K562 (cell line): ENCODE measurements around the gene ZBTB48. TPM values are rescaled to one million over a fixed set of nuclear protein-coding genes. Genes with fewer than 3 reads are reported as not detected.

Source experiments
- BDP1 ChIP-seq: IDR thresholded peaks from 3 replicates; pipeline ENCODE4 v1.6.1; 2011; ENCODE audit not compliant: insufficient read length, insufficient read depth
- CBX1 ChIP-seq: sonication (generic); IDR thresholded peaks from 2 replicates; pipeline ENCODE4 v1.6.1; 2016; ENCODE audit warnings: antibody characterized with exemption, low read depth, mild to moderate bottlenecking
- E4F1 ChIP-seq: fragments of 250-450 bp; sonication (Bioruptor Pico); IDR thresholded peaks from 2 replicates; pipeline ENCODE4 v1.5.0; 2021; ENCODE audit warnings: mild to moderate bottlenecking, borderline replicate concordance
- ETS2 ChIP-seq: IDR thresholded peaks from 2 replicates; pipeline ENCODE4 v1.6.1; 2016; ENCODE audit warnings: borderline replicate concordance, missing genetic modification characterization, mild to moderate bottlenecking, moderate library complexity, missing compliant biosample characterization; ENCODE audit not compliant: poor library complexity, severe bottlenecking
- FOS ChIP-seq: IDR thresholded peaks from 3 replicates; pipeline ENCODE4 v1.6.1; 2011; ENCODE audit not compliant: insufficient read length; ENCODE audit errors: extremely low read depth
- GABPA ChIP-seq: fragments of 200-800 bp; sonication (Bioruptor generic); conservative IDR thresholded peaks from 2 replicates; pipeline ENCODE4 v1.6.1; 2016; ENCODE audit warnings: low read depth, missing genetic modification characterization, missing compliant biosample characterization
- GATAD2A ChIP-seq: fragments of 450-650 bp; IDR thresholded peaks from 2 replicates; pipeline ENCODE4 v1.6.1; 2017
- HNRNPLL ChIP-seq: fragments of 200-400 bp; formaldehyde crosslinking; IDR thresholded peaks from 2 replicates; pipeline ENCODE4 v1.6.1; 2017; ENCODE audit warnings: low read length, low read depth, mild to moderate bottlenecking; ENCODE audit not compliant: poor library complexity, severe bottlenecking
- KDM1A ChIP-seq, 2 experiments: fragments of 450-650 bp; IDR thresholded peaks; 2 replicates each; pipeline ENCODE4 v1.6.1; 2016; ENCODE audit warnings: mild to moderate bottlenecking in 2 of 2
- MCM7 ChIP-seq, 2 experiments: fragments of 450-650 bp; IDR thresholded peaks; 2 replicates each; pipeline ENCODE4 v1.6.1; 2016 to 2018
- MTA1 ChIP-seq: fragments of 450-650 bp; IDR thresholded peaks from 2 replicates; pipeline ENCODE4 v1.6.1; 2017; ENCODE audit warnings: borderline replicate concordance
- MTA2 ChIP-seq: fragments of 450-650 bp; IDR thresholded peaks from 2 replicates; pipeline ENCODE4 v1.6.1; 2016; ENCODE audit warnings: low read depth
- NFATC3 ChIP-seq: fragments of 450-650 bp; IDR thresholded peaks from 2 replicates; pipeline ENCODE4 v1.6.1; 2017; ENCODE audit warnings: mild to moderate bottlenecking
- PHF21A ChIP-seq: fragments of 450-650 bp; IDR thresholded peaks from 2 replicates; pipeline ENCODE4 v1.6.1; 2017; ENCODE audit warnings: low read depth, borderline replicate concordance
- PTBP1 ChIP-seq: fragments of 200-400 bp; formaldehyde crosslinking; IDR thresholded peaks from 2 replicates; pipeline ENCODE4 v1.6.1; 2017; ENCODE audit warnings: low read depth, low read length
- RBM15 ChIP-seq: fragments of 200-400 bp; formaldehyde crosslinking; IDR thresholded peaks from 2 replicates; pipeline ENCODE4 v1.6.1; 2018; ENCODE audit warnings: mild to moderate bottlenecking, low read length, moderate library complexity; ENCODE audit not compliant: insufficient read depth
- SMAD4 ChIP-seq: fragments of 250-450 bp; sonication (Bioruptor Pico); conservative IDR thresholded peaks from 2 replicates; pipeline ENCODE4 v1.8.0; 2021; ENCODE audit warnings: inconsistent platforms, mild to moderate bottlenecking, moderate library complexity
- SOX6 ChIP-seq: fragments of 450-650 bp; IDR thresholded peaks from 2 replicates; pipeline ENCODE4 v1.6.1; 2014; ENCODE audit warnings: mild to moderate bottlenecking
- SREBF2 ChIP-seq: sonication (generic); formaldehyde crosslinking; IDR thresholded peaks from 2 replicates; pipeline ENCODE4 v1.4.0; 2020; ENCODE audit warnings: mild to moderate bottlenecking, missing genetic modification reagents
- TCF3 ChIP-seq: sonication (generic); formaldehyde crosslinking; IDR thresholded peaks from 2 replicates; pipeline ENCODE4 v1.4.0; 2020; ENCODE audit warnings: mild to moderate bottlenecking, missing genetic modification reagents
- ZBTB49 ChIP-seq: sonication (generic); formaldehyde crosslinking; IDR thresholded peaks from 2 replicates; pipeline ENCODE4 v1.8.0; 2022; ENCODE audit warnings: missing genetic modification reagents, mild to moderate bottlenecking, borderline replicate concordance
- ZNF239 ChIP-seq: fragments of 250-450 bp; sonication (Bioruptor Pico); IDR thresholded peaks from 2 replicates; pipeline ENCODE4 v1.4.0; 2020; ENCODE audit warnings: mild to moderate bottlenecking
- ZNF280A ChIP-seq: fragments of 450-650 bp; IDR thresholded peaks from 2 replicates; pipeline ENCODE4 v1.6.1; 2018; ENCODE audit warnings: mild to moderate bottlenecking, low read depth; ENCODE audit not compliant: partially characterized antibody
- ZNF324 ChIP-seq: fragments of 250-450 bp; sonication (Bioruptor Pico); IDR thresholded peaks from 2 replicates; pipeline ENCODE4 v1.4.0; 2020; ENCODE audit warnings: mild to moderate bottlenecking
- ZNF778 ChIP-seq: fragments of 450-650 bp; formaldehyde crosslinking; IDR thresholded peaks from 2 replicates; pipeline ENCODE4 v1.4.0; 2020; ENCODE audit warnings: mild to moderate bottlenecking, moderate library complexity
- polyA plus RNA-seq, 8 experiments: library from polyadenylated mRNA; depleted of rRNA in 4 of 8; stranded (reverse) in 5 of 8; unstranded in 3 of 8; fragments of >200 nt; fragmentation: Nextera tagmentation in 2 of 8; fragmentation: Illumina TruSeq in 1 of 8; extraction: Ambion mirVana in 2 of 8; extraction: Trizol in 1 of 8; gene quantifications; 2 replicates each; pipeline versions ENCODE4 v1.2.1 to v1.2.3, GENCODE V29; 2011 to 2014; ENCODE audit warnings: inconsistent platforms in 1 of 8, missing spikeins in 1 of 8
- total RNA-seq, 7 experiments: library from RNA; depleted of rRNA in 6 of 7; stranded (reverse); fragments of >200 nt in 6 of 7; fragmentation: Illumina TruSeq in 2 of 7; extraction: Trizol in 2 of 7; gene quantifications; 2 replicates each; pipeline versions ENCODE4 v1.2.1 to v1.2.3, GENCODE V29; 2011 to 2021; ENCODE audit warnings: low replicate concordance in 1 of 7

Gene ZBTB48
- total and polyA plus RNA-seq, 9 of the 15 experiments (the other 6 are each of a cell fraction or from before 2014, with no cell fraction given), result 1.9 to 66.9 (median 29.5) TPM

- TF ChIP-seq ZBTB49 (CRISPR knock-in tag) (no peak), ZNF778 (CRISPR knock-in tag) (no peak), ZNF239 (no peak), ZNF324 (CRISPR knock-in tag) (no peak), CBX1 (no peak; the same call in 1 of the 2 replicates), RBM15 (no peak), SOX6 (no peak), ETS2 (tag) (no peak), MCM7 (IDR thresholded peaks at IDR 0.05) (no peak), PHF21A (no peak), NFATC3 (no peak), TCF3 (no peak), SREBF2 (CRISPR knock-in tag) (no peak), ZNF280A (no peak), GATAD2A (0 out of 2 replicates have a peak, but pooled peaks have one; percentile 21), SMAD4 (CRISPR knock-in tag) (peak; percentile 69; the same call in 1 of the 2 replicates), MTA1 (no peak), E4F1 (no peak), BDP1 (no peak), MTA2 (no peak), HNRNPLL (no peak), KDM1A (IDR thresholded peaks at IDR 0.05) (no peak), GABPA (peak; percentile 78), FOS (no peak), PTBP1 (no peak)
Observed at GRCh38 chr1:6613361-6614018, 33.7 kb downstream of the ZBTB48 start, which contains the start of gene PHF13 (continued).
